ENCODE data around the gene ZBTB20.
A peak's percentile ranks its signal among the peaks of the same experiment; 100 is the strongest.
"Not testable (repeated sequence)": the region's sequence is repeated elsewhere in the genome, so short reads cannot be mapped to it uniquely, and the experiment has no call there.

Gene ZBTB20

GRCh38 chr3:114823061-114823460 lies 324.0 kb downstream of the ZBTB20 start:
- no peak overlapping the region for H3K9ac ChIP-seq (ENCODE audit: low read length)
- no peaks in the 10 kb centered on the region for H3K36me3 ChIP-seq (replicated peaks; ENCODE audit: insufficient read depth, low read length)
- H2AFZ ChIP-seq (ENCODE audit: low read length): no peak overlapping the region
- no peaks in the 10 kb centered on the region for H3K27me3 ChIP-seq (replicated peaks; ENCODE audit: insufficient read depth, low read length)
- no peak overlapping the region for H3K4me3 ChIP-seq (ENCODE audit: low read length)
- no peaks in the 10 kb centered on the region for H3F3A ChIP-seq (ENCODE audit: insufficient read depth, low read length)
- H3K9me3 ChIP-seq (replicated peaks; ENCODE audit: insufficient read depth, low read length): no peaks in the 10 kb centered on the region
- no peak overlapping the region for H3K27ac ChIP-seq (ENCODE audit: low read length)
- no peak overlapping the region for H3K4me2 ChIP-seq (ENCODE audit: low read depth, low read length)
- no peaks in the 10 kb centered on the region for H3K4me1 ChIP-seq (ENCODE audit: low read length)
- TF ChIP-seq EZH2 (optimal IDR thresholded peaks at IDR 0.05; ENCODE audit: low read depth, low read length) (no peak), EZH2phosphoT487 (IDR thresholded peaks at IDR 0.05; ENCODE audit: low read length) (no peak)
- TF ChIP-seq, protein P1, sequence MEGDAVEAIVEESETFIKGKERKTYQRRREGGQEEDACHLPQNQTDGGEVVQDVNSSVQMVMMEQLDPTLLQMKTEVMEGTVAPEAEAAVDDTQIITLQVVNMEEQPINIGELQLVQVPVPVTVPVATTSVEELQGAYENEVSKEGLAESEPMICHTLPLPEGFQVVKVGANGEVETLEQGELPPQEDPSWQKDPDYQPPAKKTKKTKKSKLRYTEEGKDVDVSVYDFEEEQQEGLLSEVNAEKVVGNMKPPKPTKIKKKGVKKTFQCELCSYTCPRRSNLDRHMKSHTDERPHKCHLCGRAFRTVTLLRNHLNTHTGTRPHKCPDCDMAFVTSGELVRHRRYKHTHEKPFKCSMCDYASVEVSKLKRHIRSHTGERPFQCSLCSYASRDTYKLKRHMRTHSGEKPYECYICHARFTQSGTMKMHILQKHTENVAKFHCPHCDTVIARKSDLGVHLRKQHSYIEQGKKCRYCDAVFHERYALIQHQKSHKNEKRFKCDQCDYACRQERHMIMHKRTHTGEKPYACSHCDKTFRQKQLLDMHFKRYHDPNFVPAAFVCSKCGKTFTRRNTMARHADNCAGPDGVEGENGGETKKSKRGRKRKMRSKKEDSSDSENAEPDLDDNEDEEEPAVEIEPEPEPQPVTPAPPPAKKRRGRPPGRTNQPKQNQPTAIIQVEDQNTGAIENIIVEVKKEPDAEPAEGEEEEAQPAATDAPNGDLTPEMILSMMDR (IDR thresholded peaks at IDR 0.05; ENCODE audit: low read length): no peak
- H3K79me2 ChIP-seq (ENCODE audit: low read length): no peaks in the 10 kb centered on the region
- H4K20me1 ChIP-seq (ENCODE audit: insufficient read depth, low read length): no peaks in the 10 kb centered on the region
- no peaks in the 10 kb centered on the region for H3K9me2 ChIP-seq (replicated peaks; ENCODE audit: insufficient read depth, low read length)
- DNase-seq: no peak

- TF ChIP-seq EZH2phosphoT487 (IDR thresholded peaks at IDR 0.05; ENCODE audit: low read length): no peak
- TF ChIP-seq, protein P1 (IDR thresholded peaks at IDR 0.05; ENCODE audit: low read length): no peak
- TF ChIP-seq EZH2 (optimal IDR thresholded peaks at IDR 0.05; ENCODE audit: low read depth, low read length): no peak
- no peaks in the 10 kb centered on the region for H3K27me3 ChIP-seq (replicated peaks; ENCODE audit: insufficient read depth, low read length)
- no peaks in the 10 kb centered on the region for H3K36me3 ChIP-seq (replicated peaks; ENCODE audit: insufficient read depth, low read length)
- H3K27ac ChIP-seq (ENCODE audit: low read length): no peak overlapping the region
- no peaks in the 10 kb centered on the region for H3K9me3 ChIP-seq (replicated peaks; ENCODE audit: insufficient read depth, low read length)
- no peaks in the 10 kb centered on the region for H3K9me2 ChIP-seq (replicated peaks; ENCODE audit: insufficient read depth, low read length)
- H4K20me1 ChIP-seq (ENCODE audit: insufficient read depth, low read length): no peaks in the 10 kb centered on the region
- no peak overlapping the region for H3K9ac ChIP-seq (ENCODE audit: low read length)
- H3K4me2 ChIP-seq (ENCODE audit: low read depth, low read length): no peak overlapping the region
- no peaks in the 10 kb centered on the region for H3K4me1 ChIP-seq (ENCODE audit: low read length)
- no peak for DNase-seq
- H2AFZ ChIP-seq (ENCODE audit: low read length): no peak overlapping the region
- H3K4me3 ChIP-seq (ENCODE audit: low read length): no peak overlapping the region
- H3K79me2 ChIP-seq (ENCODE audit: low read length): no peaks in the 10 kb centered on the region
- no peaks in the 10 kb centered on the region for H3F3A ChIP-seq (ENCODE audit: insufficient read depth, low read length)
These were observed 331.0 kb downstream of the ZBTB20 start for GRCh38 chr3:114816052-114816451.

DNA sequence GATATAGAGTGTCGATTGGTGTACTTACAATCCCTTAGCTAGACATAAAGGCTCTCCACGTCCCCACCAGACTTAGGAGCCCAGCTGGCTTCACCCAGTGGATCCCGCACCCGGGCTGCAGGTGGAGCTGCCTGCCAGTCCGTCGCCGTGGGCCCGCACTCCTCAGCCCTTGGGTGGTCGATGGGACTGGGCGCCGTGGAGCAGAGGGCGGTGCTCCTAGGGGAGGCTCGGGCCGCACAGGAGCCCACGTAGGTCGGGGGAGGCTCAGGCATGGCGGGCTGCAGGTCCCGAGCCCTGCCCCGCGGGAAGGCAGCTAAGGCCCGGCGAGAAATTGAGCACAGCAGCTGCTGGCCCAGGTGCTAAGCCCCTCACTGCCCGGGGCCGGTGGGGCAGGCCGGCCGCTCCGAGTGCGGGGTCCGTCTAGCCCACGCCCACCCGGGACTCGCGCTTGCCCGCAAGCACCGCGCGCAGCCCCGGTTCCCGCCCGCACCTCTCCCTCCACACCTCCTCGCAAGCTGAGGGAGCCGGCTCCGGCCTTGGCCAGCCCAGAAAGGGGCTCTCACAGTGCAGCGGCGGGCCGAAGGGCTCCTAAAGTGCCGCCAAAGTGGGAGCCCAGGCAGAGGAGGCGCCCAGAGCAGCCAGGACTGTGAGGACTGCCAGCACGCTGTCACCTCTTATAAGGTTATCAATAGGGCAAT lies 334.4 kb downstream of the ZBTB20 start:
- H2AFZ ChIP-seq (ENCODE audit: low read length); H3K36me3 ChIP-seq (replicated peaks; ENCODE audit: insufficient read depth, low read length); H3K4me2 ChIP-seq (ENCODE audit: low read depth, low read length); H3K9me2 ChIP-seq (replicated peaks; ENCODE audit: insufficient read depth, low read length); H3K27ac ChIP-seq (ENCODE audit: low read length); H3F3A ChIP-seq (ENCODE audit: insufficient read depth, low read length); DNase-seq; H4K20me1 ChIP-seq (ENCODE audit: insufficient read depth, low read length); H3K27me3 ChIP-seq (replicated peaks; ENCODE audit: insufficient read depth, low read length); H3K9ac ChIP-seq (ENCODE audit: low read length); H3K4me3 ChIP-seq (ENCODE audit: low read length); H3K79me2 ChIP-seq (ENCODE audit: low read length); H3K9me3 ChIP-seq (replicated peaks; ENCODE audit: insufficient read depth, low read length); H3K4me1 ChIP-seq (ENCODE audit: low read length): not testable (repeated sequence)

GRCh38 chr3:114809668-114810413 lies 337.2 kb downstream of the ZBTB20 start:
- H3K9me2 ChIP-seq (replicated peaks; ENCODE audit: insufficient read depth, low read length): no peaks in the 10 kb centered on the region
- H3K9me3 ChIP-seq (replicated peaks; ENCODE audit: insufficient read depth, low read length): no peaks in the 10 kb centered on the region
- no peaks in the 10 kb centered on the region for H4K20me1 ChIP-seq (ENCODE audit: insufficient read depth, low read length)
- no peaks in the 10 kb centered on the region for H3F3A ChIP-seq (ENCODE audit: insufficient read depth, low read length)
- H3K79me2 ChIP-seq (ENCODE audit: low read length): no peaks in the 10 kb centered on the region
- H3K27me3 ChIP-seq (replicated peaks; ENCODE audit: insufficient read depth, low read length): no peaks in the 10 kb centered on the region
- peak overlapping the region; percentile 81 for H3K4me2 ChIP-seq (ENCODE audit: low read depth, low read length)
- H3K4me1 ChIP-seq (ENCODE audit: low read length): 0 out of 2 replicates have a peak, but pooled peaks cover 5% of the 10 kb centered on the region
- H3K27ac ChIP-seq (ENCODE audit: low read length): no peak overlapping the region
- H3K4me3 ChIP-seq (ENCODE audit: low read length): peak overlapping the region; percentile 23; the same call in 1 of the 2 replicates
- H3K36me3 ChIP-seq (replicated peaks; ENCODE audit: insufficient read depth, low read length): no peaks in the 10 kb centered on the region
- TF ChIP-seq EZH2 (optimal IDR thresholded peaks at IDR 0.05; ENCODE audit: low read depth, low read length) (no peak), EZH2phosphoT487 (IDR thresholded peaks at IDR 0.05; ENCODE audit: low read length) (no peak)
- TF ChIP-seq, protein P1 (IDR thresholded peaks at IDR 0.05; ENCODE audit: low read length): no peak
- DNase-seq: peak; percentile 82
- peak overlapping the region; percentile 24 for H2AFZ ChIP-seq (ENCODE audit: low read length)
- H3K9ac ChIP-seq (ENCODE audit: low read length): no peak overlapping the region

All from MM.1S (cell line).